Measurements from ENCODE around the gene TMEM150A. TPM values are rescaled to one million over a fixed set of nuclear protein-coding genes. Genes with fewer than 3 reads are reported as not detected.
"Not testable (repeated sequence)": the region's sequence is repeated elsewhere in the genome, so short reads cannot be mapped to it uniquely, and the experiment has no call there.

The TMEM150A gene
- polyA plus RNA-seq, 1 donor, result 40.9 TPM

DNA sequence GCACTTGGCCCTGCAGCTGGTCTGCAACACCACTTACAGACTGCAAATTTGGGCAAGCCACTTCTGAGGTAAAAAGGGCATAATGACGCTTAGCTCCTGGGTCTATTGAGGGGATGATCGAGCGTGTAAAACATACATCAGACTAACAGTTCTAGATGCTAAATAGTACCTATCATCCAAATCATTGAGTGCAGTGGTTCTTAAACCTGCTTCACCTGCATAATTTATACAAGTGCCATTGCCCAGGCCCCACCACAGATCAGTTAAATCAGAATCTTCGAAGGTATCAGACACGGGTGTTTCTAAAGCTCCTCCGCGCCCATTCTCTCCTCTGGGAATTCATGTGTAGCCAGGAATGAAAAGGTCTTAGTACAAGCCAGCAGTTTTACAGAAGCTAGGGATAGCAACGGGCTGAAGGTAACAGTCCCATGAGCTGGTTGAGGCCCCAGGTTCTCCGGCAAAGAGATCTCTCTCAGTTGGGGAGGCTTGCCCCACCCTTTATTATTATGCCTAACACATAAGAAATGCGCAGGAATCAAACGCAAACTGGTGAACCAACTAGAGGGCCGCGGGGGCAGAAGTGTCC lies 7.7 kb downstream of the TMEM150A start:
- Histone ChIP-seq H3K36me3 (ENCODE audit: control insufficient read depth, insufficient read depth, low read length) (peaks cover 27% of the 10 kb centered on the region), H3K4me1 (ENCODE audit: control insufficient read depth, insufficient read depth, low read length) (peaks cover 30% of the 10 kb centered on the region), H3K9me3 (ENCODE audit: control insufficient read depth, low read depth, low read length) (no peaks in the 10 kb centered on the region), H3K27ac (ENCODE audit: low read length) (peak overlapping the region; percentile 84), H3K4me3 (ENCODE audit: low read length) (peak overlapping the region; percentile 82), H3K27me3 (ENCODE audit: control insufficient read depth, insufficient read depth, low read length) (no peaks in the 10 kb centered on the region)
- no peak for DNase-seq
- WGBS (ENCODE audit: insufficient coverage, low lambda C conversion rate), result no CpG with 5 or more reads among the region's 13 CpGs

DNA sequence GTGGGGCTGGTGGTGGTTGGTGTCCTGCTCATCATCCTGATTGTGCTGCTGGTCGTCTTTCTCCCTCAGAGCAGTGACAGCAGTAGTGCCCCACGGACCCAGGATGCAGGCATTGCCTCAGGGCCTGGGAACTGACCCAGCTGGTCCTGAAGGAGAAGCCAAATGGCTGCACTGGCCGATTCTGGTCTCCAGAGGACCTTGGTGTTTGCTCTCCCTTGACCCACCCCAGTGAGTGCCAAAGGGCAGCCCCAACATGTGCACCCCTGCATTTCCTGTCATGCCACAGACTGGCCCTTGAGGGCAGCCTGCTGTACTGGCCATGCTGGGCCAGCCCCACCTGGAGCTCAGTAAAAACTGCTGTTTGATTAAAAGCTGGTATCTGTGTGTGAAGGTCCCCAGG lies 9.5 kb downstream of the TMEM150A start:
- Histone ChIP-seq H3K27me3 (ENCODE audit: control insufficient read depth, insufficient read depth, low read length) (no peaks in the 10 kb centered on the region), H3K4me3 (ENCODE audit: low read length) (no peak overlapping the region), H3K9me3 (ENCODE audit: control insufficient read depth, low read depth, low read length) (no peaks in the 10 kb centered on the region), H3K4me1 (ENCODE audit: control insufficient read depth, insufficient read depth, low read length) (peaks cover 23% of the 10 kb centered on the region), H3K27ac (ENCODE audit: low read length) (no peak overlapping the region), H3K36me3 (ENCODE audit: control insufficient read depth, insufficient read depth, low read length) (peaks cover 10% of the 10 kb centered on the region)
- no CpG with 5 or more reads among the region's 3 CpGs for WGBS (ENCODE audit: insufficient coverage, low lambda C conversion rate)
- no peak for DNase-seq

- WGBS (ENCODE audit: insufficient coverage, low lambda C conversion rate), result no CpG with 5 or more reads among the region's 9 CpGs
- not testable (repeated sequence) for DNase-seq
Observed at GRCh38 chr2:85592299-85592698, 10.2 kb downstream of the TMEM150A start.

DNA sequence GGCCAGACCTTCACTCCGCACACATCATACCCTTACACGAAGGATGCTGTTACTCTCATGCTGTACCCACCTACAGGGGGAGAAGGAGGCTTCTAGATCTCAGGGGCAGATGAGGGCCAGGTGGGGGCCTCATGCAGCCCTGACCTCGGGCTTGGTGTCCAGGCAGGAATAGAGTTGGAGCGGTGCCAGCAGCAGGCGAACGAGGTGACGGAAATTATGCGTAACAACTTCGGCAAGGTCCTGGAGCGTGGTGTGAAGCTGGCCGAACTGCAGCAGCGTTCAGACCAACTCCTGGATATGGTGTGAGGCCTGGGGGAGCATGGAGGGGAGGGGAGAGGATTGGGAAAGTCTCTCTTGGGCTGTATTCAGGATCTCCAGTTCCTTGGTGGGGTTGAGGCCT lies 10.9 kb downstream of the TMEM150A start:
- no peak for DNase-seq
- H3K4me1 ChIP-seq (ENCODE audit: control insufficient read depth, insufficient read depth, low read length), result peaks cover 12% of the 10 kb centered on the region
- no peaks in the 10 kb centered on the region for H3K9me3 ChIP-seq (ENCODE audit: control insufficient read depth, low read depth, low read length)
- no peak overlapping the region for H3K4me3 ChIP-seq (ENCODE audit: low read length)
- H3K27me3 ChIP-seq (ENCODE audit: control insufficient read depth, insufficient read depth, low read length), result no peaks in the 10 kb centered on the region
- no peak overlapping the region for H3K27ac ChIP-seq (ENCODE audit: low read length)
- WGBS (ENCODE audit: insufficient coverage, low lambda C conversion rate), result no CpG with 5 or more reads among the region's 12 CpGs
- H3K36me3 ChIP-seq (ENCODE audit: control insufficient read depth, insufficient read depth, low read length), result no peaks in the 10 kb centered on the region

More at GRCh38 chr2:85592299-85592698, 10.2 kb downstream of the TMEM150A start:
- peaks cover 19% of the 10 kb centered on the region for H3K4me1 ChIP-seq (ENCODE audit: control insufficient read depth, insufficient read depth, low read length)
- not testable (repeated sequence) for H3K27me3 ChIP-seq (ENCODE audit: control insufficient read depth, insufficient read depth, low read length); H3K4me3 ChIP-seq (ENCODE audit: low read length); H3K36me3 ChIP-seq (ENCODE audit: control insufficient read depth, insufficient read depth, low read length); H3K27ac ChIP-seq (ENCODE audit: low read length); H3K9me3 ChIP-seq (ENCODE audit: control insufficient read depth, low read depth, low read length)

- H3K27me3 ChIP-seq (ENCODE audit: control insufficient read depth, insufficient read depth, low read length), result no peaks in the 10 kb centered on the region
- no peak overlapping the region for H3K4me3 ChIP-seq (ENCODE audit: low read length)
- H3K9me3 ChIP-seq (ENCODE audit: control insufficient read depth, low read depth, low read length), result no peaks in the 10 kb centered on the region
- H3K36me3 ChIP-seq (ENCODE audit: control insufficient read depth, insufficient read depth, low read length), result no peaks in the 10 kb centered on the region
- no peak for DNase-seq
- H3K4me1 ChIP-seq (ENCODE audit: control insufficient read depth, insufficient read depth, low read length), result peaks cover 10% of the 10 kb centered on the region
- no peak overlapping the region for H3K27ac ChIP-seq (ENCODE audit: low read length)
- WGBS (ENCODE audit: insufficient coverage, low lambda C conversion rate), result no CpG with 5 or more reads among the region's 2 CpGs
Observed at GRCh38 chr2:85590950-85591349, 11.5 kb downstream of the TMEM150A start.

- no peak overlapping the region for H3K4me3 ChIP-seq (ENCODE audit: low read length)
- H3K36me3 ChIP-seq (ENCODE audit: control insufficient read depth, insufficient read depth, low read length), result no peaks in the 10 kb centered on the region
- H3K9me3 ChIP-seq (ENCODE audit: control insufficient read depth, low read depth, low read length), result no peaks in the 10 kb centered on the region
- no peaks in the 10 kb centered on the region for H3K27me3 ChIP-seq (ENCODE audit: control insufficient read depth, insufficient read depth, low read length)
- no peak overlapping the region for H3K27ac ChIP-seq (ENCODE audit: low read length)
- WGBS (ENCODE audit: insufficient coverage, low lambda C conversion rate), result no CpG with 5 or more reads among the region's 7 CpGs
- peaks cover 18% of the 10 kb centered on the region for H3K4me1 ChIP-seq (ENCODE audit: control insufficient read depth, insufficient read depth, low read length)
- DNase-seq, result no peak
Observed at GRCh38 chr2:85589982-85590791, 12.3 kb downstream of the TMEM150A start.

- H3K27me3 ChIP-seq (ENCODE audit: control insufficient read depth, insufficient read depth, low read length), result no peaks in the 10 kb centered on the region
- no peak overlapping the region for H3K4me3 ChIP-seq (ENCODE audit: low read length)
- WGBS (ENCODE audit: insufficient coverage, low lambda C conversion rate), result no CpG with 5 or more reads among the region's 4 CpGs
- no peaks in the 10 kb centered on the region for H3K36me3 ChIP-seq (ENCODE audit: control insufficient read depth, insufficient read depth, low read length)
- no peaks in the 10 kb centered on the region for H3K9me3 ChIP-seq (ENCODE audit: control insufficient read depth, low read depth, low read length)
- no peak overlapping the region for H3K27ac ChIP-seq (ENCODE audit: low read length)
- peaks cover 19% of the 10 kb centered on the region for H3K4me1 ChIP-seq (ENCODE audit: control insufficient read depth, insufficient read depth, low read length)
- no peak for DNase-seq
Observed at GRCh38 chr2:85589181-85589580, 13.3 kb downstream of the TMEM150A start.

DNA sequence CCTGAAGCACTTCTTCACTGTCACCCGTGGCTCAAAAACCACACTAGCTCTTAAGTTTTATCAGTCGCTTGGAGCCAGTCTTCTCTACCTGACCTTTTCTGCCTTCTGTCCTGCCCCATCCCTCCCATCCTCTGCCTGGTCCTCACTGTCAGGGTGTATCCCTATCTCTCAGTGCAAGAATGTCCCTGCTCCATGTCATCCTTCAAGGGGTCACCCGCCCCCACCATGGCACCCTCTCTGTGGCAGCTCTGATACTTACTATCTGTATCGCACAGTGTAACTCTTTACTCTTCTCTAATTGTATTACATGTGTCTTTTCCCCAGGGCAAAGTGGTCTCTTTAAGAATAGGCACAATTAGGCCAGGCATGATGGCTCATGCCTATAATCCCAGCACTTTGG lies 13.9 kb downstream of the TMEM150A start:
- no peaks in the 10 kb centered on the region for H3K36me3 ChIP-seq (ENCODE audit: control insufficient read depth, insufficient read depth, low read length)
- H3K9me3 ChIP-seq (ENCODE audit: control insufficient read depth, low read depth, low read length), result no peaks in the 10 kb centered on the region
- H3K27ac ChIP-seq (ENCODE audit: low read length), result no peak overlapping the region
- H3K4me3 ChIP-seq (ENCODE audit: low read length), result no peak overlapping the region
- DNase-seq, result no peak
- H3K27me3 ChIP-seq (ENCODE audit: control insufficient read depth, insufficient read depth, low read length), result no peaks in the 10 kb centered on the region
- WGBS (ENCODE audit: insufficient coverage, low lambda C conversion rate), result 100% methylated on average over 1 of the region's 4 CpGs
- H3K4me1 ChIP-seq (ENCODE audit: control insufficient read depth, insufficient read depth, low read length), result peaks cover 22% of the 10 kb centered on the region

GRCh38 chr2:85588236-85588635 lies 14.3 kb downstream of the TMEM150A start:
- H3K4me3 ChIP-seq (ENCODE audit: low read length), result no peak overlapping the region
- 76% methylated on average over 2 of the region's 4 CpGs for WGBS (ENCODE audit: insufficient coverage, low lambda C conversion rate)
- DNase-seq, result no peak
- H3K27me3 ChIP-seq (ENCODE audit: control insufficient read depth, insufficient read depth, low read length), result no peaks in the 10 kb centered on the region
- H3K4me1 ChIP-seq (ENCODE audit: control insufficient read depth, insufficient read depth, low read length), result peaks cover 23% of the 10 kb centered on the region
- no peaks in the 10 kb centered on the region for H3K9me3 ChIP-seq (ENCODE audit: control insufficient read depth, low read depth, low read length)
- H3K36me3 ChIP-seq (ENCODE audit: control insufficient read depth, insufficient read depth, low read length), result no peaks in the 10 kb centered on the region
- H3K27ac ChIP-seq (ENCODE audit: low read length), result no peak overlapping the region

- Histone ChIP-seq H3K27me3 (ENCODE audit: control insufficient read depth, insufficient read depth, low read length) (no peaks in the 10 kb centered on the region), H3K36me3 (ENCODE audit: control insufficient read depth, insufficient read depth, low read length) (peaks cover 13% of the 10 kb centered on the region), H3K9me3 (ENCODE audit: control insufficient read depth, low read depth, low read length) (no peaks in the 10 kb centered on the region), H3K4me1 (ENCODE audit: control insufficient read depth, insufficient read depth, low read length) (peaks cover 23% of the 10 kb centered on the region), H3K27ac (ENCODE audit: low read length) (peak overlapping the region; percentile 99), H3K4me3 (ENCODE audit: low read length) (no peak overlapping the region)
- WGBS (ENCODE audit: insufficient coverage, low lambda C conversion rate), result 91% methylated on average over 1 of the region's 1 CpG
- DNase-seq, result peak in 1 of 2 donors; percentile 58
Observed at GRCh38 chr2:85585781-85586105, 16.8 kb downstream of the TMEM150A start.
